D341Med (cell line): ENCODE results near the gene PCDHGA5.
"Not testable (repeated sequence)": the region's sequence is repeated elsewhere in the genome, so short reads cannot be mapped to it uniquely, and the experiment has no call there.

Experiments used
- DNase-seq: peaks from one replicate; pipeline ENCODE4 v3.0.0; 2012; ENCODE audit warnings: low spot score

The PCDHGA5 gene

GRCh38 chr5:141414548-141415274 lies 50.7 kb downstream of the PCDHGA5 start:
- not testable (repeated sequence) for DNase-seq

GRCh38 chr5:141415275-141415618 lies 51.3 kb downstream of the PCDHGA5 start:
- not testable (repeated sequence) for DNase-seq
